ENCODE data around the gene TMEM151B.
"Not testable (repeated sequence)": the region's sequence is repeated elsewhere in the genome, so short reads cannot be mapped to it uniquely, and the experiment has no call there.

DNA sequence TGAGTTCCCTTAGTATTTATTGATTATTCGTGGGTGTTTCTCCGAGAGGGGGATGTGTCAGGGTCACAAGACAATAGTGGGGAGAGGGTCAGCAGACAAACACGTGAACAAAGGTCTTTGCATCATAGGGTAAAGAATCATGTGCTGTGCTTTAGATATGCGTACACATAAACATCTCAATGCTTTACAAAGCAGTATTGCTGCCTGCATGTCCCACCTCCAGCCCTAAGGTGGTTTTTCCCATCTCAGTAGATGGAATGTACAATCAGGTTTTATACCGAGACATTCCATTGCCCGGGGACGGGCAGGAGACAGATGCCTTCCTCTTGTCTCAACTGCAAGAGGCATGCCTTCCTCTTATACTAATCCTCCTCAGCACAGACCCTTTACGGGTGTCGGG, 58.0 kb downstream of the TMEM151B start:
- TF ChIP-seq, protein P1, sequence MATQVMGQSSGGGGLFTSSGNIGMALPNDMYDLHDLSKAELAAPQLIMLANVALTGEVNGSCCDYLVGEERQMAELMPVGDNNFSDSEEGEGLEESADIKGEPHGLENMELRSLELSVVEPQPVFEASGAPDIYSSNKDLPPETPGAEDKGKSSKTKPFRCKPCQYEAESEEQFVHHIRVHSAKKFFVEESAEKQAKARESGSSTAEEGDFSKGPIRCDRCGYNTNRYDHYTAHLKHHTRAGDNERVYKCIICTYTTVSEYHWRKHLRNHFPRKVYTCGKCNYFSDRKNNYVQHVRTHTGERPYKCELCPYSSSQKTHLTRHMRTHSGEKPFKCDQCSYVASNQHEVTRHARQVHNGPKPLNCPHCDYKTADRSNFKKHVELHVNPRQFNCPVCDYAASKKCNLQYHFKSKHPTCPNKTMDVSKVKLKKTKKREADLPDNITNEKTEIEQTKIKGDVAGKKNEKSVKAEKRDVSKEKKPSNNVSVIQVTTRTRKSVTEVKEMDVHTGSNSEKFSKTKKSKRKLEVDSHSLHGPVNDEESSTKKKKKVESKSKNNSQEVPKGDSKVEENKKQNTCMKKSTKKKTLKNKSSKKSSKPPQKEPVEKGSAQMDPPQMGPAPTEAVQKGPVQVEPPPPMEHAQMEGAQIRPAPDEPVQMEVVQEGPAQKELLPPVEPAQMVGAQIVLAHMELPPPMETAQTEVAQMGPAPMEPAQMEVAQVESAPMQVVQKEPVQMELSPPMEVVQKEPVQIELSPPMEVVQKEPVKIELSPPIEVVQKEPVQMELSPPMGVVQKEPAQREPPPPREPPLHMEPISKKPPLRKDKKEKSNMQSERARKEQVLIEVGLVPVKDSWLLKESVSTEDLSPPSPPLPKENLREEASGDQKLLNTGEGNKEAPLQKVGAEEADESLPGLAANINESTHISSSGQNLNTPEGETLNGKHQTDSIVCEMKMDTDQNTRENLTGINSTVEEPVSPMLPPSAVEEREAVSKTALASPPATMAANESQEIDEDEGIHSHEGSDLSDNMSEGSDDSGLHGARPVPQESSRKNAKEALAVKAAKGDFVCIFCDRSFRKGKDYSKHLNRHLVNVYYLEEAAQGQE (IDR thresholded peaks at IDR 0.05; ENCODE audit: borderline replicate concordance) = not testable (repeated sequence)
- TF ChIP-seq, protein P2, sequence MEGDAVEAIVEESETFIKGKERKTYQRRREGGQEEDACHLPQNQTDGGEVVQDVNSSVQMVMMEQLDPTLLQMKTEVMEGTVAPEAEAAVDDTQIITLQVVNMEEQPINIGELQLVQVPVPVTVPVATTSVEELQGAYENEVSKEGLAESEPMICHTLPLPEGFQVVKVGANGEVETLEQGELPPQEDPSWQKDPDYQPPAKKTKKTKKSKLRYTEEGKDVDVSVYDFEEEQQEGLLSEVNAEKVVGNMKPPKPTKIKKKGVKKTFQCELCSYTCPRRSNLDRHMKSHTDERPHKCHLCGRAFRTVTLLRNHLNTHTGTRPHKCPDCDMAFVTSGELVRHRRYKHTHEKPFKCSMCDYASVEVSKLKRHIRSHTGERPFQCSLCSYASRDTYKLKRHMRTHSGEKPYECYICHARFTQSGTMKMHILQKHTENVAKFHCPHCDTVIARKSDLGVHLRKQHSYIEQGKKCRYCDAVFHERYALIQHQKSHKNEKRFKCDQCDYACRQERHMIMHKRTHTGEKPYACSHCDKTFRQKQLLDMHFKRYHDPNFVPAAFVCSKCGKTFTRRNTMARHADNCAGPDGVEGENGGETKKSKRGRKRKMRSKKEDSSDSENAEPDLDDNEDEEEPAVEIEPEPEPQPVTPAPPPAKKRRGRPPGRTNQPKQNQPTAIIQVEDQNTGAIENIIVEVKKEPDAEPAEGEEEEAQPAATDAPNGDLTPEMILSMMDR (IDR thresholded peaks at IDR 0.05; ENCODE audit: poor library complexity, severe bottlenecking) = not testable (repeated sequence)
- TF ChIP-seq EZH2 (IDR thresholded peaks at IDR 0.05; ENCODE audit: borderline replicate concordance, insufficient read depth, low read length, poor library complexity, severe bottlenecking); EP300 (conservative IDR thresholded peaks at IDR 0.05; ENCODE audit: poor library complexity, severe bottlenecking); POLR2AphosphoS5 (IDR thresholded peaks at IDR 0.05); RAD21 (conservative IDR thresholded peaks at IDR 0.05): not testable (repeated sequence)
